ENCODE data around the gene AJAP1. TPM values are rescaled to one million over a fixed set of nuclear protein-coding genes. Genes with fewer than 3 reads are reported as not detected.

The AJAP1 gene
- total RNA-seq, 1 experiment from 2014 or later, result not detected

GRCh38 chr1:4781646-4782045, 127.2 kb downstream of the AJAP1 start:
- ATAC-seq (no peak), DNase-seq (ENCODE audit: low read depth, low spot score) (no peak)
- Histone ChIP-seq H3K4me3 (ENCODE audit: low read depth in 2 of 2, low read length in 2 of 2) (no peak overlapping the region), H3K9me3 (ENCODE audit: control insufficient read depth, insufficient read depth, low read depth, low read length) (no peaks in the 10 kb centered on the region), H3K27me3 (ENCODE audit: control insufficient read depth, insufficient read depth, low read length) (no peaks in the 10 kb centered on the region; the same call in 1 of the 2 replicates), H3K4me1 (ENCODE audit: control insufficient read depth, insufficient read depth, low read length) (no peaks in the 10 kb centered on the region), H3K27ac (ENCODE audit: low read length) (no peak overlapping the region), H3K36me3 (ENCODE audit: control insufficient read depth, insufficient read depth, low read length) (no peaks in the 10 kb centered on the region)
- intact Hi-C loops (cut with micrococcal nuclease; ENCODE audit: unreplicated experiment), result no loop called here
- no peak for TF ChIP-seq SIN3A (IDR thresholded peaks at IDR 0.05; ENCODE audit: borderline replicate concordance, insufficient read depth, low read depth, low read length)
- TF ChIP-seq CTCF (IDR thresholded peaks at IDR 0.05), result no peak
- TF ChIP-seq, protein P1, sequence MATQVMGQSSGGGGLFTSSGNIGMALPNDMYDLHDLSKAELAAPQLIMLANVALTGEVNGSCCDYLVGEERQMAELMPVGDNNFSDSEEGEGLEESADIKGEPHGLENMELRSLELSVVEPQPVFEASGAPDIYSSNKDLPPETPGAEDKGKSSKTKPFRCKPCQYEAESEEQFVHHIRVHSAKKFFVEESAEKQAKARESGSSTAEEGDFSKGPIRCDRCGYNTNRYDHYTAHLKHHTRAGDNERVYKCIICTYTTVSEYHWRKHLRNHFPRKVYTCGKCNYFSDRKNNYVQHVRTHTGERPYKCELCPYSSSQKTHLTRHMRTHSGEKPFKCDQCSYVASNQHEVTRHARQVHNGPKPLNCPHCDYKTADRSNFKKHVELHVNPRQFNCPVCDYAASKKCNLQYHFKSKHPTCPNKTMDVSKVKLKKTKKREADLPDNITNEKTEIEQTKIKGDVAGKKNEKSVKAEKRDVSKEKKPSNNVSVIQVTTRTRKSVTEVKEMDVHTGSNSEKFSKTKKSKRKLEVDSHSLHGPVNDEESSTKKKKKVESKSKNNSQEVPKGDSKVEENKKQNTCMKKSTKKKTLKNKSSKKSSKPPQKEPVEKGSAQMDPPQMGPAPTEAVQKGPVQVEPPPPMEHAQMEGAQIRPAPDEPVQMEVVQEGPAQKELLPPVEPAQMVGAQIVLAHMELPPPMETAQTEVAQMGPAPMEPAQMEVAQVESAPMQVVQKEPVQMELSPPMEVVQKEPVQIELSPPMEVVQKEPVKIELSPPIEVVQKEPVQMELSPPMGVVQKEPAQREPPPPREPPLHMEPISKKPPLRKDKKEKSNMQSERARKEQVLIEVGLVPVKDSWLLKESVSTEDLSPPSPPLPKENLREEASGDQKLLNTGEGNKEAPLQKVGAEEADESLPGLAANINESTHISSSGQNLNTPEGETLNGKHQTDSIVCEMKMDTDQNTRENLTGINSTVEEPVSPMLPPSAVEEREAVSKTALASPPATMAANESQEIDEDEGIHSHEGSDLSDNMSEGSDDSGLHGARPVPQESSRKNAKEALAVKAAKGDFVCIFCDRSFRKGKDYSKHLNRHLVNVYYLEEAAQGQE (IDR thresholded peaks at IDR 0.05; ENCODE audit: insufficient read depth in 1 of 2, low read depth in 2 of 2, low read length in 1 of 2), result no peak
- no peak for TF ChIP-seq POLR2AphosphoS5 (IDR thresholded peaks at IDR 0.05; ENCODE audit: low read depth, low read length)
- TF ChIP-seq TCF7L2 (IDR thresholded peaks at IDR 0.05; ENCODE audit: low read depth, low read length), result no peak
- no TSS peak for BruUV-seq (replicated peaks)
- in situ Hi-C loops (cut with HindIII; ENCODE audit: low pct_unique_long_range_greater_than_20kb, low sequenced_read_pairs), result no loop called here
- ChIA-PET CTCF (interaction anchor here (0.6 kb wide), 1 partner anchor 67 kb away, joined by 3 read pairs; no protein-coding TSS in a partner anchor), POLR2A (no interaction called here)

GRCh38 chr1:4784761-4785160, 130.4 kb downstream of the AJAP1 start:
- DNase-seq (ENCODE audit: low read depth, low spot score) (no peak), ATAC-seq (no peak)
- Histone ChIP-seq H3K4me3 (ENCODE audit: low read depth in 2 of 2, low read length in 2 of 2) (no peak overlapping the region), H3K27me3 (ENCODE audit: control insufficient read depth, insufficient read depth, low read length) (peaks cover 3% of the 10 kb centered on the region; the same call in 1 of the 2 replicates), H3K4me1 (ENCODE audit: control insufficient read depth, insufficient read depth, low read length) (no peaks in the 10 kb centered on the region), H3K36me3 (ENCODE audit: control insufficient read depth, insufficient read depth, low read length) (no peaks in the 10 kb centered on the region), H3K9me3 (ENCODE audit: control insufficient read depth, insufficient read depth, low read depth, low read length) (no peaks in the 10 kb centered on the region), H3K27ac (ENCODE audit: low read length) (no peak overlapping the region)
- ChIA-PET CTCF (no interaction called here), POLR2A (interaction anchor here (0.6 kb wide), 1 partner anchor 634 kb away, joined by 3 read pairs; no protein-coding TSS in a partner anchor)
- intact Hi-C loops (cut with micrococcal nuclease; ENCODE audit: unreplicated experiment) (no loop called here), in situ Hi-C loops (cut with HindIII; ENCODE audit: low pct_unique_long_range_greater_than_20kb, low sequenced_read_pairs) (no loop called here)
- no peak for TF ChIP-seq POLR2AphosphoS5 (IDR thresholded peaks at IDR 0.05; ENCODE audit: low read depth, low read length)
- no peak for TF ChIP-seq TCF7L2 (IDR thresholded peaks at IDR 0.05; ENCODE audit: low read depth, low read length)
- TF ChIP-seq SIN3A (IDR thresholded peaks at IDR 0.05; ENCODE audit: borderline replicate concordance, insufficient read depth, low read depth, low read length), result no peak
- TF ChIP-seq, protein P1 (IDR thresholded peaks at IDR 0.05; ENCODE audit: insufficient read depth in 1 of 2, low read depth in 2 of 2, low read length in 1 of 2), result no peak
- BruUV-seq (replicated peaks), result no TSS peak

Measured in Panc1 (cell line).